Neuron (in vitro differentiated cells): ENCODE measurements around the gene FZD1.
A peak's percentile ranks its signal among the peaks of the same experiment; 100 is the strongest.

Source experiments
- H2AFZ ChIP-seq: one replicate; pipeline ENCODE4 v1.6.1; 2013; ENCODE audit warnings: low read depth, mild to moderate bottlenecking, inconsistent platforms, low read length, moderate library complexity
- H3K27me3 ChIP-seq: one replicate; pipeline ENCODE4 v1.6.1; 2013; ENCODE audit warnings: low read length; ENCODE audit not compliant: insufficient read depth
- H3K36me3 ChIP-seq: one replicate; pipeline ENCODE4 v1.6.1; 2013; ENCODE audit warnings: low read length; ENCODE audit not compliant: insufficient read depth
- H3K4me1 ChIP-seq: one replicate; pipeline ENCODE4 v1.6.1; 2013; ENCODE audit warnings: low read length; ENCODE audit not compliant: insufficient read depth
- H3K4me3 ChIP-seq: 2 replicates; pipeline ENCODE4 v1.5.1; 2013; ENCODE audit warnings: mild to moderate bottlenecking, low read length, moderate library complexity
- H3K9me3 ChIP-seq: one replicate; pipeline ENCODE4 v1.6.1; 2013; ENCODE audit warnings: low read length

The FZD1 gene

GRCh38 chr7:91264046-91264923 is at the start of gene FZD1:
FZD1 (plus strand) TSS chr7:91264433; CDS start chr7:91264881, 448 bp downstream.
- Histone ChIP-seq H3K36me3 (peaks cover 26% of the 10 kb centered on the region), H3K9me3 (peaks cover 16% of the 10 kb centered on the region), H3K4me3 (peak within 1 kb of the TSS; percentile 88), H2AFZ (peak within 1 kb of the TSS; percentile 70), H3K4me1 (peaks cover 43% of the 10 kb centered on the region), H3K27me3 (no peaks in the 10 kb centered on the region)

GRCh38 chr7:91226411-91226810 is 37.8 kb upstream of the FZD1 start:
- peaks cover 7% of the 10 kb centered on the region for H3K4me1 ChIP-seq
- no peak overlapping the region for H2AFZ ChIP-seq
- peaks cover 2% of the 10 kb centered on the region for H3K9me3 ChIP-seq
- H3K36me3 ChIP-seq: no peaks in the 10 kb centered on the region
- H3K27me3 ChIP-seq: no peaks in the 10 kb centered on the region
- no peak overlapping the region for H3K4me3 ChIP-seq

- Histone ChIP-seq H3K4me1 (peaks cover 17% of the 10 kb centered on the region), H3K36me3 (no peaks in the 10 kb centered on the region), H3K9me3 (peaks cover 2% of the 10 kb centered on the region), H3K27me3 (no peaks in the 10 kb centered on the region), H2AFZ (no peak overlapping the region), H3K4me3 (no peak overlapping the region)
These were observed 35.9 kb upstream of the FZD1 start for GRCh38 chr7:91228327-91228726.

- Histone ChIP-seq H3K4me3 (no peak overlapping the region), H3K27me3 (no peaks in the 10 kb centered on the region)
These were observed 35.2 kb upstream of the FZD1 start for GRCh38 chr7:91228927-91229558.

GRCh38 chr7:91230100-91230499 is 34.1 kb upstream of the FZD1 start:
- no peaks in the 10 kb centered on the region for H3K27me3 ChIP-seq
- no peaks in the 10 kb centered on the region for H3K36me3 ChIP-seq
- H2AFZ ChIP-seq: no peak overlapping the region
- H3K4me3 ChIP-seq: no peak overlapping the region
- peaks cover 26% of the 10 kb centered on the region for H3K4me1 ChIP-seq
- H3K9me3 ChIP-seq: peaks cover 2% of the 10 kb centered on the region

More at GRCh38 chr7:91228927-91229558, 35.2 kb upstream of the FZD1 start:
- H2AFZ ChIP-seq: peak overlapping the region; percentile 36
- H3K9me3 ChIP-seq: peaks cover 2% of the 10 kb centered on the region
- no peaks in the 10 kb centered on the region for H3K36me3 ChIP-seq
- H3K4me1 ChIP-seq: peaks cover 24% of the 10 kb centered on the region

- H2AFZ ChIP-seq: no peak overlapping the region
- peaks cover 2% of the 10 kb centered on the region for H3K9me3 ChIP-seq
- H3K4me3 ChIP-seq: no peak overlapping the region
- H3K4me1 ChIP-seq: peaks cover 26% of the 10 kb centered on the region
- H3K36me3 ChIP-seq: no peaks in the 10 kb centered on the region
- H3K27me3 ChIP-seq: no peaks in the 10 kb centered on the region
These were observed 33.7 kb upstream of the FZD1 start for GRCh38 chr7:91230503-91230902.

GRCh38 chr7:91233212-91233611 is 31.0 kb upstream of the FZD1 start:
- no peaks in the 10 kb centered on the region for H3K36me3 ChIP-seq
- peak overlapping the region; percentile 6 for H3K4me3 ChIP-seq
- H2AFZ ChIP-seq: peak overlapping the region; percentile 78
- peaks cover 26% of the 10 kb centered on the region for H3K4me1 ChIP-seq
- no peaks in the 10 kb centered on the region for H3K9me3 ChIP-seq
- no peaks in the 10 kb centered on the region for H3K27me3 ChIP-seq

- Histone ChIP-seq H3K36me3 (no peaks in the 10 kb centered on the region), H3K4me1 (peaks cover 19% of the 10 kb centered on the region), H3K27me3 (no peaks in the 10 kb centered on the region), H2AFZ (no peak overlapping the region), H3K9me3 (no peaks in the 10 kb centered on the region), H3K4me3 (no peak overlapping the region)
These were observed 28.9 kb upstream of the FZD1 start for GRCh38 chr7:91235211-91235832.

- Histone ChIP-seq H2AFZ (no peak overlapping the region), H3K27me3 (no peaks in the 10 kb centered on the region), H3K4me3 (no peak overlapping the region), H3K36me3 (no peaks in the 10 kb centered on the region), H3K9me3 (no peaks in the 10 kb centered on the region), H3K4me1 (peaks cover under 1% of the 10 kb centered on the region)
These were observed 25.0 kb upstream of the FZD1 start for GRCh38 chr7:91239171-91239604.

GRCh38 chr7:91239772-91240171 is 24.5 kb upstream of the FZD1 start:
- H3K27me3 ChIP-seq: no peaks in the 10 kb centered on the region

GRCh38 chr7:91240376-91240941 is 23.8 kb upstream of the FZD1 start:
- no peak overlapping the region for H3K4me3 ChIP-seq
- H3K36me3 ChIP-seq: no peaks in the 10 kb centered on the region
- no peaks in the 10 kb centered on the region for H3K27me3 ChIP-seq
- no peak overlapping the region for H2AFZ ChIP-seq
- H3K9me3 ChIP-seq: no peaks in the 10 kb centered on the region
- no peaks in the 10 kb centered on the region for H3K4me1 ChIP-seq

More at GRCh38 chr7:91239772-91240171, 24.5 kb upstream of the FZD1 start:
- Histone ChIP-seq H3K4me3 (no peak overlapping the region), H3K36me3 (no peaks in the 10 kb centered on the region), H3K4me1 (no peaks in the 10 kb centered on the region), H2AFZ (no peak overlapping the region), H3K9me3 (no peaks in the 10 kb centered on the region)

GRCh38 chr7:91242097-91242844 is 22.0 kb upstream of the FZD1 start:
- Histone ChIP-seq H3K36me3 (no peaks in the 10 kb centered on the region), H3K27me3 (no peaks in the 10 kb centered on the region), H3K9me3 (no peaks in the 10 kb centered on the region), H2AFZ (no peak overlapping the region), H3K4me3 (no peak overlapping the region), H3K4me1 (no peaks in the 10 kb centered on the region)
